ENCODE results near the gene ORC4. TPM values are rescaled to one million over a fixed set of nuclear protein-coding genes. Genes with fewer than 3 reads are reported as not detected.

Gene ORC4
- total RNA-seq, 1 donor = 25.7 TPM

- Histone ChIP-seq H3K27me3 (ENCODE audit: insufficient read depth, low read length) (no peaks in the 10 kb centered on the region), H3K4me3 (ENCODE audit: low read length) (no peak overlapping the region), H3K4me1 (ENCODE audit: insufficient read depth, low read length) (no peaks in the 10 kb centered on the region), H3K9me3 (ENCODE audit: low read depth, low read length) (no peaks in the 10 kb centered on the region)
These were observed 93.4 kb downstream of the ORC4 start for GRCh38 chr2:147927053-147927588.

DNA sequence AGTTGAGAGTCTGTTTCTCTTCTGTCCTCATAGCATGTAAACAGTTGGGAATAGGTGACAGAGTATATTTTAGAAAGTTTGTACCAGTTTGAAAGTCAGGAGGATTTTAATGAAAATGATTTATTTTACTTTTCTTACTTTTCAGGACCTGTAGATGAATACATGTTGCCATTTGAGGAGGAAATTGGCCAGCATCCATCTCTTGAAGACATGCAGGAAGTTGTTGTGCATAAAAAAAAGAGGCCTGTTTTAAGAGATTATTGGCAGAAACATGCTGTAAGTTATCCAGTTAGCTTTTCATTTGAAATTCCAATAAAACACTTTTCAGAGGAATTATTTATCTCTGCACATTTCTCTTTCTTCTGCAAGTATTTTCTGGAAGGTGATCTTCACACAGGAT, 94.7 kb downstream of the ORC4 start:
- Histone ChIP-seq H3K9me3 (ENCODE audit: low read depth, low read length) (no peaks in the 10 kb centered on the region), H3K4me3 (ENCODE audit: low read length) (no peak overlapping the region), H3K4me1 (ENCODE audit: insufficient read depth, low read length) (no peaks in the 10 kb centered on the region), H3K27me3 (ENCODE audit: insufficient read depth, low read length) (no peaks in the 10 kb centered on the region)

GRCh38 chr2:147924647-147925046, 95.9 kb downstream of the ORC4 start:
- H3K9me3 ChIP-seq (ENCODE audit: low read depth, low read length) = no peaks in the 10 kb centered on the region
- H3K4me1 ChIP-seq (ENCODE audit: insufficient read depth, low read length) = no peaks in the 10 kb centered on the region
- H3K4me3 ChIP-seq (ENCODE audit: low read length) = no peak overlapping the region
- H3K27me3 ChIP-seq (ENCODE audit: insufficient read depth, low read length) = no peaks in the 10 kb centered on the region

GRCh38 chr2:147923846-147924245, 96.7 kb downstream of the ORC4 start:
- Histone ChIP-seq H3K27me3 (ENCODE audit: insufficient read depth, low read length) (no peaks in the 10 kb centered on the region), H3K9me3 (ENCODE audit: low read depth, low read length) (no peaks in the 10 kb centered on the region), H3K4me3 (ENCODE audit: low read length) (no peak overlapping the region), H3K4me1 (ENCODE audit: insufficient read depth, low read length) (no peaks in the 10 kb centered on the region)

DNA sequence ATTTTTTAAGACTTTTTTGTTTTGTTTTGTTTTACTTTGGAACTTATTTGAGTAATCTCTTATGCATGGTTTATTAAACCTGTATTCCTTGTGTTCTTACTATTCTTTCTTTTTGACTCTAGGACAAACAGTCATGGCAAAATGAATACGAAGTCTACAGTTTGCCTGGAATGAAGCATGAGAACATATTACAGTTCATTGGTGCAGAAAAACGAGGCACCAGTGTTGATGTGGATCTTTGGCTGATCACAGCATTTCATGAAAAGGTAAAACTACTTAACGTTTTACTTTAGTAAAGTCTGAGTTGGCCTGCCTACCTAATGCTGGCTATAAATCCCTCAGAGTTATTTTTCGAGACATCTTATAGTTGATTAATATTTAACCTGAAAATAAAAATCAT, 103.4 kb downstream of the ORC4 start:
- Histone ChIP-seq H3K9me3 (ENCODE audit: low read depth, low read length) (no peaks in the 10 kb centered on the region), H3K4me3 (ENCODE audit: low read length) (no peak overlapping the region), H3K27me3 (ENCODE audit: insufficient read depth, low read length) (no peaks in the 10 kb centered on the region), H3K4me1 (ENCODE audit: insufficient read depth, low read length) (peaks cover 5% of the 10 kb centered on the region)

DNA sequence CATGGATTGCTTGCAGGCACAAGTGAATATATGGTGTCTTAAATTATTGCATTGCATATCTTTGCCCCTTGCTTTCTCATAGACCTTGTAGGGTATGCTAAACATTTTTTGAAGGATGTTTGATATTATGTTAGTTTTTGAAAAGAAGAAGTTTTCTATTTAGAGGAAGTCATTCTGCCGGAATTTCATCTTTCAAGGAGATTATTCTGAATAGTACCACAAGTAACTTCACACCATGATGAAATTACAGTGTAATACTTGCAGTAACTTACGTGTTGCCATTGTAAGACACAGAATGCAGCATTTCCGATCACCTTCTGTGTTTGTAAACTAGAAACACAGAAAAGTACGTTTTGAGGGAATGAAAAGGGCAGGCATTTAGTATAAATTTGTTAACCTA, 103.8 kb downstream of the ORC4 start:
- Histone ChIP-seq H3K4me3 (ENCODE audit: low read length) (no peak overlapping the region), H3K27me3 (ENCODE audit: insufficient read depth, low read length) (no peaks in the 10 kb centered on the region), H3K9me3 (ENCODE audit: low read depth, low read length) (no peaks in the 10 kb centered on the region), H3K4me1 (ENCODE audit: insufficient read depth, low read length) (peaks cover 5% of the 10 kb centered on the region)

- Histone ChIP-seq H3K9me3 (ENCODE audit: low read depth, low read length) (no peaks in the 10 kb centered on the region), H3K4me3 (ENCODE audit: low read length) (no peak overlapping the region)
These were observed 104.5 kb downstream of the ORC4 start for GRCh38 chr2:147916067-147916466.

GRCh38 chr2:147913701-147914480, 106.6 kb downstream of the ORC4 start:
- H3K9me3 ChIP-seq (ENCODE audit: low read depth, low read length) = no peaks in the 10 kb centered on the region
- peaks cover 5% of the 10 kb centered on the region for H3K4me1 ChIP-seq (ENCODE audit: insufficient read depth, low read length)
- H3K4me3 ChIP-seq (ENCODE audit: low read length) = no peak overlapping the region
- H3K27me3 ChIP-seq (ENCODE audit: insufficient read depth, low read length) = no peaks in the 10 kb centered on the region

More at GRCh38 chr2:147916067-147916466, 104.5 kb downstream of the ORC4 start:
- Histone ChIP-seq H3K4me1 (ENCODE audit: insufficient read depth, low read length) (peaks cover 5% of the 10 kb centered on the region), H3K27me3 (ENCODE audit: insufficient read depth, low read length) (no peaks in the 10 kb centered on the region)

- H3K4me3 ChIP-seq (ENCODE audit: low read length) = no peak overlapping the region
- no peaks in the 10 kb centered on the region for H3K27me3 ChIP-seq (ENCODE audit: insufficient read depth, low read length)
- H3K4me1 ChIP-seq (ENCODE audit: insufficient read depth, low read length) = peaks cover 5% of the 10 kb centered on the region
- no peaks in the 10 kb centered on the region for H3K9me3 ChIP-seq (ENCODE audit: low read depth, low read length)
These were observed 109.5 kb downstream of the ORC4 start for GRCh38 chr2:147910990-147911473.

- Histone ChIP-seq H3K27me3 (ENCODE audit: insufficient read depth, low read length) (no peaks in the 10 kb centered on the region), H3K9me3 (ENCODE audit: low read depth, low read length) (no peaks in the 10 kb centered on the region), H3K4me1 (ENCODE audit: insufficient read depth, low read length) (peaks cover 5% of the 10 kb centered on the region), H3K4me3 (ENCODE audit: low read length) (no peak overlapping the region)
These were observed 111.4 kb downstream of the ORC4 start for GRCh38 chr2:147909178-147909577.

GRCh38 chr2:147904051-147904450, 116.5 kb downstream of the ORC4 start:
- no peaks in the 10 kb centered on the region for H3K27me3 ChIP-seq (ENCODE audit: insufficient read depth, low read length)
- H3K4me3 ChIP-seq (ENCODE audit: low read length) = no peak overlapping the region
- H3K9me3 ChIP-seq (ENCODE audit: low read depth, low read length) = no peaks in the 10 kb centered on the region
- no peaks in the 10 kb centered on the region for H3K4me1 ChIP-seq (ENCODE audit: insufficient read depth, low read length)

DNA sequence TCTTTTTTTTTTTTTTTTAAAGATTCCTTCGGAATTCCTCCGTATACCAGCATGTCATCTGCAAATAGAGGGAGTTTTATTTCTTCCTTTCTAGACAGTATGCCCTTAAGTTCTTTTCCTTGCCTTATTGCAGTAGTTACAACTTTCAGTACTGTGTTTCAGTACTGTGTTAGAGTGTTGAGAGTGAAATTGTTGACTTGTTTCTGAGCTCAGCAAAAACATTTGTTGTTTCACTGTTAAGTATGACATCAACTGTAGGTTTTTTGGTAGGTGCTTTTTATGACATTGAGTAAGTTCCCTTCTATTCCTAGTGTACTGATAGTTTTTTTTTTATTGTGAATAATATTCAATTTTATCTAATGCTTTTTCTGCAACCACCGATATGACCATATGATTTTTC, 131.9 kb downstream of the ORC4 start:
- no peaks in the 10 kb centered on the region for H3K4me1 ChIP-seq (ENCODE audit: insufficient read depth, low read length)
- H3K27me3 ChIP-seq (ENCODE audit: insufficient read depth, low read length) = no peaks in the 10 kb centered on the region
- no peaks in the 10 kb centered on the region for H3K9me3 ChIP-seq (ENCODE audit: low read depth, low read length)
- H3K4me3 ChIP-seq (ENCODE audit: low read length) = no peak overlapping the region

DNA sequence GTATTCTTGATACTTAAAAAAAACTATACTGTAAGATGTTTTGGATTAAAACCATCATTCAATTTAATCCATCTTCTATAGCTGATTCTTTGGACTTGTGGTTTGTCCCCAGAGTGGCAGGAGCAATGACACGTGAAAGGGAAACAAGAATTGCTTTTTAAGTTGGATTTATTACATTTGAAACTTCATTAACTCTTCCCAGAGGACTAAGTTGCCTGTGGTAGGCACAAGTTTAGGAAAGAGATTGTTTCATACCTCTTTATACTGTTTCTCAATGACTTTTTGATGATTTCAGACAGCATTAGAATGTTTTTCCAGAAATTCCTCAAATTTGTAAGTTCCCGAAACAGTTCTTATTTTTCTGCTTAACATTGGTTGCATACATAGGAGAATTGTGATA, 134.4 kb downstream of the ORC4 start:
- Histone ChIP-seq H3K9me3 (ENCODE audit: low read depth, low read length) (no peaks in the 10 kb centered on the region), H3K4me3 (ENCODE audit: low read length) (no peak overlapping the region), H3K27me3 (ENCODE audit: insufficient read depth, low read length) (no peaks in the 10 kb centered on the region), H3K4me1 (ENCODE audit: insufficient read depth, low read length) (no peaks in the 10 kb centered on the region)

- no peaks in the 10 kb centered on the region for H3K9me3 ChIP-seq (ENCODE audit: low read depth, low read length)
- no peaks in the 10 kb centered on the region for H3K4me1 ChIP-seq (ENCODE audit: insufficient read depth, low read length)
- H3K27me3 ChIP-seq (ENCODE audit: insufficient read depth, low read length) = no peaks in the 10 kb centered on the region
- no peak overlapping the region for H3K4me3 ChIP-seq (ENCODE audit: low read length)
These were observed 135.7 kb downstream of the ORC4 start for GRCh38 chr2:147884830-147885229.

- Histone ChIP-seq H3K4me1 (ENCODE audit: insufficient read depth, low read length) (no peaks in the 10 kb centered on the region), H3K27me3 (ENCODE audit: insufficient read depth, low read length) (no peaks in the 10 kb centered on the region), H3K4me3 (ENCODE audit: low read length) (no peak overlapping the region), H3K9me3 (ENCODE audit: low read depth, low read length) (no peaks in the 10 kb centered on the region)
These were observed 137.9 kb downstream of the ORC4 start for GRCh38 chr2:147882631-147883030.
